ENCODE data around the gene MED31. TPM values are rescaled to one million over a fixed set of nuclear protein-coding genes. Genes with fewer than 3 reads are reported as not detected.

The MED31 gene
- total RNA-seq, 4 donors from 2014 or later = 5.3 to 13.7 (median 10.4) TPM

DNA sequence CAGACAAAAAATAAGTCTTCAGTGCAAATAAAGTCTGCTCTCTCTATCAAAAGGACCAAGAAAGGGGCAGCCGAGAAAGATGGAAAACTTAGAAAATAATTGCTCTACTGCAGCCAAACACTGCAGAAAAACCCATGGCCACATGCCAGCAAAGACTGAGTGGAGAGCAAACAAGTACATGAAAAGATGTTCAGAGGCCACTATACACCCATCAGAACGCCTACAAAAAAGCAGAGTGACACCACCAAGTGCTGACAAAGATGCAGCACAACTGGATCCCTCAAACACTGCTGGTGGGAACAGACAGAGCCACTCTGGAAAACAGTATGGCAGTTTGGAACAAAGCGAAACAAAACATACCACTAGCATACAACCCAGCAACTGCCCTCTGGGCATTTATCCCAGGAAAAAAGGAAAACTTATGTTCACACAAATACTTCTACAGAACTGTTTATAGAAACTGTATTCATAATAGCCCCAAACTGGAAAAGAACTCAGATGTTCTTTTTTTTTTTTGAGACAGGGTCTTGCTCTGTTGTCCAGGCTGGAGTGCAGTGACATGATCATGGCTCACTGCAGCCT lies 47.6 kb downstream of the MED31 start:
- Histone ChIP-seq H3K27ac (no peak overlapping the region), H3K36me3 (peaks cover 26 to 38% of the 10 kb centered on the region in 2 donors), H3K27me3 (no peaks in the 10 kb centered on the region), H3K4me3 (replicated peaks in 1 of 3) (no peak overlapping the region), H3K4me1 (peaks cover 7 to 17% of the 10 kb centered on the region in 2 donors), H3K9me3 (no peaks in the 10 kb centered on the region)
- DNase-seq = peak; percentile 8 to 11
- intact Hi-C loops (cut with DNase I) = no loop called here
- TF ChIP-seq, protein P1, sequence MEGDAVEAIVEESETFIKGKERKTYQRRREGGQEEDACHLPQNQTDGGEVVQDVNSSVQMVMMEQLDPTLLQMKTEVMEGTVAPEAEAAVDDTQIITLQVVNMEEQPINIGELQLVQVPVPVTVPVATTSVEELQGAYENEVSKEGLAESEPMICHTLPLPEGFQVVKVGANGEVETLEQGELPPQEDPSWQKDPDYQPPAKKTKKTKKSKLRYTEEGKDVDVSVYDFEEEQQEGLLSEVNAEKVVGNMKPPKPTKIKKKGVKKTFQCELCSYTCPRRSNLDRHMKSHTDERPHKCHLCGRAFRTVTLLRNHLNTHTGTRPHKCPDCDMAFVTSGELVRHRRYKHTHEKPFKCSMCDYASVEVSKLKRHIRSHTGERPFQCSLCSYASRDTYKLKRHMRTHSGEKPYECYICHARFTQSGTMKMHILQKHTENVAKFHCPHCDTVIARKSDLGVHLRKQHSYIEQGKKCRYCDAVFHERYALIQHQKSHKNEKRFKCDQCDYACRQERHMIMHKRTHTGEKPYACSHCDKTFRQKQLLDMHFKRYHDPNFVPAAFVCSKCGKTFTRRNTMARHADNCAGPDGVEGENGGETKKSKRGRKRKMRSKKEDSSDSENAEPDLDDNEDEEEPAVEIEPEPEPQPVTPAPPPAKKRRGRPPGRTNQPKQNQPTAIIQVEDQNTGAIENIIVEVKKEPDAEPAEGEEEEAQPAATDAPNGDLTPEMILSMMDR (IDR thresholded peaks at IDR 0.05) = no peak
- no peak for TF ChIP-seq POLR2A (IDR thresholded peaks at IDR 0.05)
- 67 to 73% methylated on average over 3 of the region's 3 CpGs for WGBS, 2 donors

DNA sequence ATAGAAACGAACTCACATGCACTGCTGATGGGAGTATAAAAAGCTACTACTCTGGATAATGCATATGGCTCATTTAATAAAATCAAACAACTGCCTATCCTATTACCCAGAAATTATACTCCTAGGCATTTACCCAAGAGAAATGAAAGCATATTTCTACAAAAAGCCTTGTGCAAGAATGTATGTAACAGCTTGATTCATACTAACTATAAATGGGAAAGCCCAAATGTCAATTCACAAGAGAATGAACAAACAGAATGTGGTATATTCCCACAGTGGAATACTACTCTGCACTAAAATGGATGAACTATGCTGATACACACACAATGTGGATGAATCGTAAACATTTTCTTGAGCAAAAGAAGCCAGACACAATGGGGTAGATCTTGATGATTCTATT lies 49.3 kb downstream of the MED31 start:
- DNase-seq = no peak
- Histone ChIP-seq H3K27ac (no peak overlapping the region), H3K4me3 (replicated peaks in 1 of 3) (no peak overlapping the region), H3K9me3 (no peaks in the 10 kb centered on the region), H3K36me3 (peaks cover 16 to 22% of the 10 kb centered on the region in 2 donors), H3K27me3 (no peaks in the 10 kb centered on the region), H3K4me1 (peaks cover 7 to 19% of the 10 kb centered on the region in 2 donors)
- TF ChIP-seq POLR2A (IDR thresholded peaks at IDR 0.05) = no peak
- TF ChIP-seq, protein P1 (IDR thresholded peaks at IDR 0.05) = no peak
- intact Hi-C loops (cut with DNase I) = no loop called here
- WGBS, 2 donors = 97% methylated on average over 2 of the region's 2 CpGs

DNA sequence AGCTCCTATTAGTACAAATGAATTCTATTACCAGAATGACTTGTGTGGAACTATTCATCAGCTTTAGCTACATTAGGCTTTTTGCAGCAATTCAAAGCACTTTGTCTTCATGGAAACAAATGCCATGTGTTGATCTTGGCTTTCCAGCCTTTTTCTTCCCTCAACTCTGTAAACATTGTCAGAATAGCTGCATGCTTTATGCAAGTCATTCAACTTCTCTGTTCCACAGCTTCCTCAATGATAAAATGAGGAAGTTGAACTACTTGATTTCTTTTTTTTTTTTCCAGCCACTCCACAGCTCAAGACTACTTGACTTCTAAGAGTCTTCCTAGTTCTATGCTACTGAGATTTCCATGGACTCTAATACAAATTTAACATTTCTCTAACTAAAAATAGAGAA lies 52.0 kb downstream of the MED31 start:
- Histone ChIP-seq H3K9me3 (no peaks in the 10 kb centered on the region), H3K36me3 (peaks cover 17 to 21% of the 10 kb centered on the region in 2 donors), H3K4me3 (replicated peaks in 1 of 3) (no peak overlapping the region), H3K27me3 (no peaks in the 10 kb centered on the region), H3K4me1 (peaks cover 7 to 19% of the 10 kb centered on the region in 2 donors), H3K27ac (no peak overlapping the region)
- TF ChIP-seq POLR2A (IDR thresholded peaks at IDR 0.05) = no peak
- TF ChIP-seq, protein P1 (IDR thresholded peaks at IDR 0.05) = no peak
- no peak for DNase-seq
- intact Hi-C loops (cut with DNase I) = no loop called here

DNA sequence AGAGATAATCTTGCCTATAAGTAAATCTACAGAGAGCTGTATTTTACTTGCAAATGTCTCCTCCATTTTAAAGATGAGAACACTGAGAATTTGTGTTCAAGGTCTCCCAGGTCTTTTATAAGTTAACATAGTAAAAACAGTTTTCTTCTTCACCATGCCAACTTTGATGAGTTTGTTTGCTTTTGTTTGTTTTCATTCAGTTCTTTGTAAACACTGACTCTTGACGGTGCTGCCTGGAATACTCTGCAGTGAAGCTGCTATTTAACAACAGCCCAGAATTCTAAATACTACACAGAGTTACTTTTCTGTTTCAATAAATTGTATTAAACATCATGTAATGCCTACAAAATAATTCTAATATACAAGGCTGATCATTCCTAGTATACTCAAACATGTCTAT lies 53.7 kb downstream of the MED31 start:
- intact Hi-C loops (cut with DNase I) = no loop called here
- TF ChIP-seq POLR2A (IDR thresholded peaks at IDR 0.05) = no peak
- TF ChIP-seq, protein P1 (IDR thresholded peaks at IDR 0.05) = no peak
- no peak overlapping the region for H3K27ac ChIP-seq

DNA sequence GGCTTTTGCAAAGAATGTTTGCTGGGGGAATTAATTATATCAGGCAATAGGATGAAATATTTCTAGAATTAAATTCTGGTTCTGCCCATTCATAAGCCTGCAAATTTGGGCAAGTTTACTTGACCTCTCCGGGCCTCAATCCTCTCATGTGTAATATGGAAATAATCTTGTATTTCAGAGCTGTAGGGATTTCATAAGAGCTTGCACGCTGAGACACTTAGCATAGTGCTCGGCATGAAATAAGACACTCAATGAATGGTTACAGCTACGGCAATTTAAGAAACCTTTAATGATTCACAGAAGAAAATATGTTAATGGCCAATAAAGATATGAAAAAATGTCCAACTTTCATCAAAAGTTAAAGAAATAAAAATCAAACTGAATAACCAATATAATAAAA lies 54.5 kb downstream of the MED31 start:
- WGBS, 2 donors = 96 to 98% methylated on average over 4 of the region's 4 CpGs
- Histone ChIP-seq H3K4me3 (replicated peaks in 1 of 3) (no peak overlapping the region), H3K27me3 (no peaks in the 10 kb centered on the region), H3K27ac (no peak overlapping the region), H3K4me1 (peaks cover 7 to 19% of the 10 kb centered on the region in 2 donors), H3K36me3 (peaks cover 28 to 31% of the 10 kb centered on the region in 2 donors), H3K9me3 (no peaks in the 10 kb centered on the region)
- intact Hi-C loops (cut with DNase I) = no loop called here
- TF ChIP-seq, protein P1 (IDR thresholded peaks at IDR 0.05) = no peak
- no peak for TF ChIP-seq POLR2A (IDR thresholded peaks at IDR 0.05)
- DNase-seq = no peak

More for the DNA sequence above, 53.7 kb downstream of the MED31 start:
- Histone ChIP-seq H3K4me3 (replicated peaks in 1 of 3) (no peak overlapping the region), H3K27me3 (no peaks in the 10 kb centered on the region), H3K4me1 (peaks cover 7 to 19% of the 10 kb centered on the region in 2 donors), H3K36me3 (peaks cover 28 to 30% of the 10 kb centered on the region in 2 donors), H3K9me3 (no peaks in the 10 kb centered on the region)
- no peak for DNase-seq
- WGBS, 2 donors = 82 to 88% methylated on average over 1 of the region's 1 CpG

All from thyroid gland (tissue), 4 donors.